ENCODE measurements around the gene MTG2. TPM values are rescaled to one million over a fixed set of nuclear protein-coding genes. Genes with fewer than 3 reads are reported as not detected.

The MTG2 gene
- total and polyA plus RNA-seq, 2 of the 8 experiments (the other 6 are each of a cell fraction or from before 2014, with no cell fraction given): 14.4 to 22.8 TPM

GRCh38 chr20:62231292-62231691 is 48.5 kb downstream of the MTG2 start:
- Histone ChIP-seq H4K8ac (ENCODE audit: extremely low read depth, insufficient read depth, low read length) (no peak overlapping the region), H3K36me3 (ENCODE audit: control insufficient read depth in 2 of 4, insufficient read depth in 4 of 4, low read length in 3 of 4) (no peaks in the 10 kb centered on the region), H3K9me3 (ENCODE audit: insufficient read depth in 2 of 2, low read depth in 1 of 2, low read length in 1 of 2) (peaks cover 0 to 5% of the 10 kb centered on the region in 2 experiments; a peak in 1 of 4 replicates), H4K5ac (ENCODE audit: insufficient read length, low read depth, low read length) (no peak overlapping the region), H2BK12ac (ENCODE audit: low read depth, low read length) (no peak overlapping the region), H2BK20ac (ENCODE audit: low read length) (no peak overlapping the region), H3K4me3 (ENCODE audit: extremely low read depth in 1 of 4, insufficient read depth in 2 of 4, low read depth in 3 of 4, low read length in 4 of 4) (no peak overlapping the region), H2BK15ac (ENCODE audit: low read length) (no peak overlapping the region), H3K79me2 (ENCODE audit: control insufficient read depth in 1 of 2, insufficient read depth in 2 of 2, low read length in 2 of 2) (no peaks in the 10 kb centered on the region), H3K4ac (replicated peaks; ENCODE audit: insufficient read length, low read depth, low read length) (no peak overlapping the region), H3K56ac (replicated peaks; ENCODE audit: insufficient read length, low read depth, low read length) (no peak overlapping the region), H3K4me2 (ENCODE audit: insufficient read depth in 1 of 2, low read depth in 2 of 2, low read length in 2 of 2) (no peak overlapping the region), H3K4me1 (replicated peaks in 1 of 4; ENCODE audit: control insufficient read depth in 3 of 4, insufficient read depth in 4 of 4, low read length in 3 of 4) (peaks cover 0 to 8% (median 5%) of the 10 kb centered on the region in 4 experiments; a peak in 5 of 7 replicates), H3K23me2 (ENCODE audit: low read depth, low read length) (peaks cover 18% of the 10 kb centered on the region), H3K14ac (ENCODE audit: insufficient read length) (no peak overlapping the region), H4K91ac (replicated peaks; ENCODE audit: insufficient read length, low read length) (no peak overlapping the region), H4K20me1 (replicated peaks in 1 of 2; ENCODE audit: control insufficient read depth in 1 of 2, insufficient read depth in 2 of 2, low read length in 2 of 2) (peaks cover 0 to 15% of the 10 kb centered on the region in 2 experiments), H2AFZ (ENCODE audit: low read length) (no peak overlapping the region), H3K79me1 (ENCODE audit: low read depth, low read length) (0 out of 2 replicates have a peak, but pooled peaks cover 2% of the 10 kb centered on the region), H3K23ac (ENCODE audit: insufficient read length) (no peak overlapping the region), H3K18ac (ENCODE audit: extremely low read depth, low read length) (no peak overlapping the region), H2BK120ac (replicated peaks; ENCODE audit: low read depth, low read length) (no peak overlapping the region), H3K27me3 (replicated peaks in 1 of 4; ENCODE audit: control insufficient read depth in 3 of 4, extremely low read depth in 1 of 4, insufficient read depth in 3 of 4, low read length in 3 of 4) (peaks cover 0 to 3% (median under 1%) of the 10 kb centered on the region in 4 experiments; a peak in 3 of 7 replicates), H3K27ac (ENCODE audit: low read depth, low read length) (no peak overlapping the region), H2BK5ac (ENCODE audit: low read depth, low read length) (no peak overlapping the region), H3K9ac (replicated peaks in 1 of 4; ENCODE audit: extremely low read depth in 1 of 4, low read depth in 3 of 4, low read length in 3 of 4) (no peak overlapping the region), H2AK5ac (ENCODE audit: low read depth, low read length) (no peak overlapping the region)
- 92% methylated on average over 6 of the region's 6 CpGs; no CpG with 5 or more reads in 1 of the 2 experiments for WGBS, 2 experiments (ENCODE audit: extremely low coverage in 1 of 2, insufficient coverage in 1 of 2, insufficient read length in 1 of 2, insufficient replicate concordance in 2 of 2, low coverage in 1 of 2, low lambda C conversion rate in 2 of 2, missing lambda C conversion rate in 1 of 2)
- no peak for TF ChIP-seq HDAC2 (IDR thresholded peaks at IDR 0.05; ENCODE audit: borderline replicate concordance in 1 of 2, low read depth in 2 of 2, low read length in 2 of 2)
- no peak for TF ChIP-seq POLR2A (IDR thresholded peaks at IDR 0.05; ENCODE audit: control extremely low read depth in 1 of 2, low read depth in 2 of 2, low read length in 2 of 2)
- no peak for TF ChIP-seq PHF8 (conservative IDR thresholded peaks at IDR 0.05; ENCODE audit: low read depth, low read length)
- no peak for TF ChIP-seq TCF12 (IDR thresholded peaks at IDR 0.05; ENCODE audit: low read depth, low read length)
- TF ChIP-seq KDM5A (IDR thresholded peaks at IDR 0.05; ENCODE audit: low read length): no peak
- no peak for TF ChIP-seq SRF (IDR thresholded peaks at IDR 0.05; ENCODE audit: low read depth, low read length)
- no peak for TF ChIP-seq EP300 (IDR thresholded peaks at IDR 0.05; ENCODE audit: borderline replicate concordance in 1 of 2, low read depth in 2 of 2, low read length in 2 of 2)
- no peak for TF ChIP-seq SIX5 (IDR thresholded peaks at IDR 0.05; ENCODE audit: low read depth, low read length)
- TF ChIP-seq BACH1 (IDR thresholded peaks at IDR 0.05; ENCODE audit: low read length): no peak
- no peak for TF ChIP-seq RXRA (IDR thresholded peaks at IDR 0.05; ENCODE audit: insufficient read depth, low read depth, low read length)
- no peak for TF ChIP-seq CEBPB (IDR thresholded peaks at IDR 0.05; ENCODE audit: low read depth, low read length)
- no peak for TF ChIP-seq SIN3A (conservative IDR thresholded peaks at IDR 0.05 in 1 of 2, IDR thresholded peaks at IDR 0.05 in 1 of 2; ENCODE audit: low read depth in 1 of 2, low read length in 2 of 2)
- TF ChIP-seq CREB1 (IDR thresholded peaks at IDR 0.05): no peak
- TF ChIP-seq NRF1 (IDR thresholded peaks at IDR 0.05; ENCODE audit: low read depth, low read length): no peak
- TF ChIP-seq SIRT6 (IDR thresholded peaks at IDR 0.05; ENCODE audit: low read length): no peak
- ChIA-PET POLR2A (ENCODE audit: partially characterized antibody) (no interaction called here), CTCF (ENCODE audit: partially characterized antibody) (interaction anchor here (1.0 kb wide), 1 partner anchor 29 kb away, joined by 3 read pairs; no protein-coding TSS in a partner anchor)
- no peak for FAIRE-seq
- no peak for DNase-seq (ENCODE audit: low read depth in 1 of 2, low spot score in 2 of 2)
